PC-9 (cell line): ENCODE measurements around the gene PLOD2. TPM values are rescaled to one million over a fixed set of nuclear protein-coding genes. Genes with fewer than 3 reads are reported as not detected.

ENCODE experiments used
- BruUV-seq: library from RNA; stranded (reverse); fragments of 400-500 nt; replicated peaks from 2 replicates; lab custom pipeline; 2021; lab: Mats Ljungman, UMichigan
- CTCF ChIA-PET: fragments of 300-600 bp; sonication (Branson Sonifier 250); formaldehyde crosslinking; loops from one replicate; lab custom pipeline; 2022; ENCODE audit warnings: antibody characterized with exemption; lab: Charles Lee
- POLR2A ChIA-PET: fragments of 300-600 bp; sonication (Branson Sonifier 250); formaldehyde crosslinking; loops from one replicate; lab custom pipeline; 2022; ENCODE audit warnings: antibody characterized with exemption; ENCODE audit not compliant: unreplicated experiment; lab: Charles Lee
- DNase-seq, 2 experiments: peaks; one replicate each; pipeline versions ENCODE4 v3.0.0 to v3.0.0-alpha.2; 2015 to 2022; ENCODE audit warnings: mixed read lengths in 1 of 2
- H2AFZ ChIP-seq: fragments of 200-600 bp; sonication (generic); 2 replicates; pipeline ENCODE4 v1.8.1; 2017; ENCODE audit warnings: antibody characterized with exemption
- H3F3A ChIP-seq: fragments of 200-600 bp; sonication (generic); 2 replicates; pipeline ENCODE4 v1.8.1; 2017; ENCODE audit warnings: antibody characterized with exemption, mild to moderate bottlenecking, low read depth; ENCODE audit not compliant: insufficient read depth
- H3K27ac ChIP-seq: fragments of 200-600 bp; sonication (generic); 2 replicates; pipeline ENCODE4 v1.6.1; 2016; ENCODE audit warnings: mixed run types
- H3K27me3 ChIP-seq: fragments of 200-600 bp; sonication (generic); 2 replicates; pipeline ENCODE4 v1.6.1; 2016; ENCODE audit warnings: low read depth, mixed run types; ENCODE audit not compliant: insufficient read depth
- H3K36me3 ChIP-seq: fragments of 200-600 bp; sonication (generic); 2 replicates; pipeline ENCODE4 v1.6.1; 2016; ENCODE audit warnings: low read depth, mixed run types
- H3K4me1 ChIP-seq: fragments of 200-600 bp; sonication (generic); replicated peaks from 2 replicates; pipeline ENCODE4 v1.6.1; 2016; ENCODE audit warnings: mixed run types; ENCODE audit not compliant: insufficient read depth
- H3K4me2 ChIP-seq: fragments of 200-600 bp; sonication (generic); 2 replicates; pipeline ENCODE4 v1.6.1; 2017; ENCODE audit warnings: mixed run types
- H3K4me3 ChIP-seq: fragments of 200-600 bp; sonication (generic); 2 replicates; pipeline ENCODE4 v1.6.1; 2016; ENCODE audit warnings: mixed run types
- H3K79me2 ChIP-seq: fragments of 200-600 bp; sonication (generic); 2 replicates; pipeline ENCODE4 v1.6.1; 2017; ENCODE audit warnings: low read depth, mixed run types
- H3K9me2 ChIP-seq: fragments of 200-600 bp; sonication (generic); 2 replicates; pipeline ENCODE4 v1.8.1; 2017; ENCODE audit warnings: mild to moderate bottlenecking; ENCODE audit not compliant: insufficient read depth
- H3K9me3 ChIP-seq: fragments of 200-600 bp; sonication (generic); 2 replicates; pipeline ENCODE4 v1.8.1; 2016; ENCODE audit warnings: low read depth; ENCODE audit not compliant: insufficient read depth
- H4K20me1 ChIP-seq: fragments of 200-600 bp; sonication (generic); 2 replicates; pipeline ENCODE4 v1.8.1; 2017; ENCODE audit not compliant: insufficient read depth
- CTCF ChIP-seq: fragments of 200-600 bp; sonication (generic); conservative IDR thresholded peaks from 2 replicates; pipeline ENCODE4 v1.6.1; 2017; ENCODE audit warnings: mixed run types, antibody characterized with exemption, mild to moderate bottlenecking, moderate library complexity
- EZH2 ChIP-seq: fragments of 200-600 bp; sonication (generic); IDR thresholded peaks from 2 replicates; pipeline ENCODE4 v1.8.0; 2017; ENCODE audit warnings: antibody characterized with exemption, low read depth
- intact Hi-C: fragments of 100-400 bp; cut with micrococcal nuclease; formaldehyde crosslinking; loops from one replicate; pipeline ENCODE4 v1.10.0; 2022; ENCODE audit not compliant: unreplicated experiment
- total RNA-seq: library from RNA; stranded (reverse); gene quantifications from 2 replicates; pipeline ENCODE4 v1.2.3, GENCODE V29; 2021

PLOD2 gene
- total RNA-seq, 1 experiment from 2014 or later: 30.3 TPM

- Histone ChIP-seq H3K9me3 (no peaks in the 10 kb centered on the region), H2AFZ (no peak overlapping the region), H3F3A (no peaks in the 10 kb centered on the region), H3K4me3 (no peak overlapping the region), H3K36me3 (no peaks in the 10 kb centered on the region), H3K9me2 (no peaks in the 10 kb centered on the region), H3K27me3 (no peaks in the 10 kb centered on the region), H3K4me2 (no peak overlapping the region), H3K27ac (no peak overlapping the region), H3K4me1 (0 out of 2 replicates have a peak, but pooled peaks cover 2% of the 10 kb centered on the region), H4K20me1 (no peaks in the 10 kb centered on the region), H3K79me2 (no peaks in the 10 kb centered on the region)
- BruUV-seq: no TSS peak
- ChIA-PET CTCF (no interaction called here), POLR2A (no interaction called here)
- intact Hi-C loops: no loop called here
- no peak for DNase-seq
- TF ChIP-seq CTCF: no peak
- TF ChIP-seq EZH2: no peak
Observed at GRCh38 chr3:146072061-146072460, 88.9 kb downstream of the PLOD2 start.

GRCh38 chr3:146071632-146072031 lies 89.4 kb downstream of the PLOD2 start:
- no peak overlapping the region for H3K27ac ChIP-seq
- intact Hi-C loops: loop anchor here (2.0 kb wide), 1 partner anchor 89 kb away; the partner anchor contains the start of gene PLOD2

DNA sequence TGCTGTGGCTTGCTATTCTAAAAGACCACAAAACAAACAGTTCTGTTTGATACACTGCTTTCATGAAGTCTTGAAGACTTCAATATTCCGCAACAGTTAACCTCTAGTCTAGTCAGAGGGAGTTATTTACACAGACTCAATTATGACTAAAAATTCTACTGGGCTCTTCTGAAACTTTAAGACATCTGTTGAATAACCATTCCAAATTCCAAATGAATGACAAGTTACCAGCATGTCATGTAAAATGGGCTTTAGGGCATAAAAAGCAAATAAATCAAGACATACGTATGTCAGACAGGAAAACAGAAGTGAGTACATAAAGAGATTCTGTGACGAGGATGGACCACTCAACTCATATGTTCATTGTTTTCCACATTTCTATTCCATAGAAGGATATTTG lies 93.9 kb downstream of the PLOD2 start:
- Histone ChIP-seq H3F3A (no peaks in the 10 kb centered on the region), H3K4me2 (no peak overlapping the region), H3K36me3 (no peaks in the 10 kb centered on the region), H3K4me3 (no peak overlapping the region), H3K27ac (no peak overlapping the region), H3K9me3 (no peaks in the 10 kb centered on the region), H3K9me2 (no peaks in the 10 kb centered on the region), H4K20me1 (no peaks in the 10 kb centered on the region), H3K27me3 (no peaks in the 10 kb centered on the region), H3K4me1 (0 out of 2 replicates have a peak, but pooled peaks cover 9% of the 10 kb centered on the region), H3K79me2 (no peaks in the 10 kb centered on the region), H2AFZ (no peak overlapping the region)
- peak in 1 of 2 experiments; percentile 48 for DNase-seq
- POLR2A ChIA-PET: no interaction called here
- intact Hi-C loops: loop anchor here (5.0 kb wide), 3 partner anchors 260 to 575 kb away; no protein-coding TSS in a partner anchor
- CTCF ChIA-PET: no interaction called here
- no peak for TF ChIP-seq EZH2
- TF ChIP-seq CTCF: no peak
- no TSS peak for BruUV-seq

More at GRCh38 chr3:146071632-146072031, 89.4 kb downstream of the PLOD2 start:
- no peaks in the 10 kb centered on the region for H3K36me3 ChIP-seq
- no peak overlapping the region for H2AFZ ChIP-seq
- H3K4me3 ChIP-seq: no peak overlapping the region
- H3F3A ChIP-seq: no peaks in the 10 kb centered on the region
- no peaks in the 10 kb centered on the region for H3K9me3 ChIP-seq
- no TSS peak for BruUV-seq
- DNase-seq: no peak
- H3K9me2 ChIP-seq: no peaks in the 10 kb centered on the region
- H3K4me2 ChIP-seq: no peak overlapping the region
- no peaks in the 10 kb centered on the region for H3K79me2 ChIP-seq
- H3K27me3 ChIP-seq: no peaks in the 10 kb centered on the region
- TF ChIP-seq CTCF (no peak), EZH2 (no peak)
- ChIA-PET CTCF (no interaction called here), POLR2A (no interaction called here)
- 0 out of 2 replicates have a peak, but pooled peaks cover 6% of the 10 kb centered on the region for H3K4me1 ChIP-seq
- H4K20me1 ChIP-seq: no peaks in the 10 kb centered on the region
